HG02973 (cell line): ENCODE measurements around the gene GLCE.

ENCODE experiments used
- ATAC-seq: cut with Tn5 transposase; IDR thresholded peaks from one replicate; pipeline ENCODE4 v1.9.1; 2021; ENCODE audit warnings: moderate library complexity; ENCODE audit not compliant: unreplicated experiment

GLCE gene

GRCh38 chr15:69160141-69160993, at the start of gene GLCE:
Gene GLCE, plus strand, starts transcription at chr15:69160635. Its CDS starts 95,172 bp downstream, at chr15:69255807.
- peak; percentile 92 for ATAC-seq

GRCh38 chr15:69114331-69114928, 46.0 kb upstream of the GLCE start:
- no peak for ATAC-seq

- no peak for ATAC-seq
Observed at GRCh38 chr15:69115031-69115430, 45.4 kb upstream of the GLCE start.

- no peak for ATAC-seq
Observed at GRCh38 chr15:69116391-69116790, 44.0 kb upstream of the GLCE start.

GRCh38 chr15:69117431-69117871, 43.0 kb upstream of the GLCE start:
- ATAC-seq: no peak

- no peak for ATAC-seq
Observed at GRCh38 chr15:69118089-69118488, 42.3 kb upstream of the GLCE start.

- no peak for ATAC-seq
Observed at GRCh38 chr15:69119001-69119400, 41.4 kb upstream of the GLCE start.

- ATAC-seq: no peak
Observed at GRCh38 chr15:69119683-69120395, 40.6 kb upstream of the GLCE start.

GRCh38 chr15:69120732-69121131, 39.7 kb upstream of the GLCE start:
- no peak for ATAC-seq

GRCh38 chr15:69121198-69121828, 39.1 kb upstream of the GLCE start:
- no peak for ATAC-seq

- ATAC-seq: no peak
Observed at GRCh38 chr15:69125236-69125635, 35.2 kb upstream of the GLCE start.

GRCh38 chr15:69126054-69126469, 34.4 kb upstream of the GLCE start:
- ATAC-seq: no peak

GRCh38 chr15:69127306-69127705, 33.1 kb upstream of the GLCE start:
- no peak for ATAC-seq

GRCh38 chr15:69128667-69129311, 31.6 kb upstream of the GLCE start:
- ATAC-seq: no peak

- no peak for ATAC-seq
Observed at GRCh38 chr15:69131362-69132220, 28.8 kb upstream of the GLCE start.

- no peak for ATAC-seq
Observed at GRCh38 chr15:69132430-69132829, 28.0 kb upstream of the GLCE start.

- ATAC-seq: no peak
Observed at GRCh38 chr15:69132977-69133861, 27.2 kb upstream of the GLCE start.

- no peak for ATAC-seq
Observed at GRCh38 chr15:69133862-69134519, 26.4 kb upstream of the GLCE start.
